Heart right ventricle (tissue), 16 donors: ENCODE results near the gene EME2. TPM values are rescaled to one million over a fixed set of nuclear protein-coding genes. Genes with fewer than 3 reads are reported as not detected.

Experiments
- ATAC-seq, 8 donors: fragments of 200-7000 bp; cut with Tn5 transposase; one replicate each; pipeline ENCODE4 v1.9.1; 2020; ENCODE audit warnings: mild to moderate bottlenecking in 8 of 8, moderate library complexity in 8 of 8, moderate number of reproducible peaks in 1 of 8
- DNase-seq, 2 donors: peaks; one replicate each; pipeline ENCODE4 v3.0.0-alpha.2; 2020
- H3K27ac ChIP-seq, 10 donors: fragments of 200-600 bp; sonication (generic) in 2 of 10; one replicate each; pipeline versions ENCODE4 v1.5.0 to v1.8.0; 2020 to 2022; ENCODE audit warnings: mild to moderate bottlenecking in 3 of 10
- H3K27me3 ChIP-seq, 7 donors: fragments of 200-600 bp; one replicate each; pipeline ENCODE4 v1.8.0; 2021 to 2022; ENCODE audit warnings: mild to moderate bottlenecking in 2 of 7
- H3K36me3 ChIP-seq, 9 donors: fragments of 200-600 bp; sonication (generic) in 1 of 9; one replicate each; pipeline versions ENCODE4 v1.5.0 to v1.8.0; 2020 to 2022; ENCODE audit warnings: mild to moderate bottlenecking in 2 of 9
- H3K4me1 ChIP-seq, 9 donors: fragments of 200-600 bp; sonication (generic) in 1 of 9; one replicate each; pipeline versions ENCODE4 v1.5.0 to v1.8.0; 2020 to 2022; ENCODE audit warnings: mild to moderate bottlenecking in 4 of 9
- H3K4me3 ChIP-seq, 10 donors: fragments of 200-600 bp; sonication (generic) in 2 of 10; one replicate each; pipeline versions ENCODE4 v1.5.0 to v1.8.0; 2020 to 2022; ENCODE audit warnings: mild to moderate bottlenecking in 7 of 10, moderate library complexity in 2 of 10
- H3K9me3 ChIP-seq, 11 donors: fragments of 200-600 bp in 10 of 11; sonication (generic) in 2 of 11; one replicate each; pipeline versions ENCODE4 v1.5.0 to v1.8.0; 2013 to 2022; ENCODE audit warnings: mild to moderate bottlenecking in 2 of 11, control low read depth in 1 of 11, moderate library complexity in 1 of 11
- CTCF ChIP-seq, 9 donors: fragments of 200-600 bp; sonication (generic) in 2 of 9; IDR thresholded peaks; one replicate each; pipeline versions ENCODE4 v1.5.0 to v1.8.0; 2021 to 2022; ENCODE audit warnings: antibody characterized with exemption in 9 of 9, mild to moderate bottlenecking in 5 of 9, moderate library complexity in 1 of 9
- WGBS, 2 donors: extraction: QIAGEN DNeasy Blood & Tissue Kit; methylation state at CpG; one replicate each; pipeline ENCODE4 v1.1.7; 2013; ENCODE audit warnings: inconsistent platforms in 1 of 2; 5-methylcytosine and 5-hydroxymethylcytosine counted together
- intact Hi-C, 10 donors: fragments of 100-400 bp; cut with DNase I; formaldehyde crosslinking; loops; one replicate each; pipeline versions ENCODE4 v1.11.1 to v1.14.2; 2022
- polyA plus RNA-seq, 2 donors: library from polyadenylated mRNA; stranded (reverse); fragments of 200-250 nt; gene quantifications; one replicate each; pipeline ENCODE4 v1.2.3, GENCODE V29; 2013
- total RNA-seq, 10 donors: library from RNA; stranded (reverse); fragmentation: NEBNext Ultra II Directional in 3 of 10; extraction: Animal tissue kit (Norgen Biotek cat#: 25700) in 3 of 10; gene quantifications; one replicate each; pipeline versions ENCODE4 v1.2.1 to v1.2.4, GENCODE V29; 2021 to 2023
- donor health status: Arrhythmogenic right ventricular cardiomyopathy.
- donor health status: ischemic (EF 13 %, LVEDD 7.1; RV severe dilation, severe dysfunction).
- donor health status: healthy with polysubstance abuse.
- donor health status: DM: no; HTN: yes; CAD: no.
- donor health status: DM: no; HTN: no; CAD: no.
- donor health status: ischemic (EF 25% LVEDD 6.9; RV normal size, moderate dysfunction).
- donor health status: ischemic (EF 25% LVEDD 5.7; RV mildly dilated, moderate dysfunction).
- donor health status: healthy.
- donor health status: DM: yes; HTN: yes; CAD: no.
- donor health status: Ischemic cardiomyopathy.
- donor health status: ischemic (EF 35%, LVEDD 5.7; RV mildly dilated, moderate dysfunction).
- donor health status: nonischemic (EF 11% LVEDD 7.7; RV severe dilation, severe dysfunction).
- donor health status: DM: yes; HTN: yes; CAD: no.
- donor health status: PGD.
- donor health status: ischemic (EF 29% LVEDD 5.4; RV normal size, mild dysfunction).
- donor health status: nonischemic (EF 23%, LVEDD 6.1; RV moderate dilation, normal function).

Gene EME2
- total and polyA plus RNA-seq, 12 donors = 3.0 to 17.9 (median 7.3) TPM

GRCh38 chr16:1775006-1775845 lies 2.6 kb downstream of the EME2 start:
- Histone ChIP-seq H3K4me3 (peak overlapping the region in 1 of 10 donors; percentile 97), H3K9me3 (no peaks in the 10 kb centered on the region), H3K4me1 (peaks cover 25 to 47% (median 37%) of the 10 kb centered on the region in 9 donors), H3K27ac (no peak overlapping the region), H3K27me3 (no peaks in the 10 kb centered on the region), H3K36me3 (peaks cover 0 to 55% (median 15%) of the 10 kb centered on the region in 9 donors)
- ATAC-seq (no peak), DNase-seq (peak in 1 of 2 donors; percentile 17)
- 89 to 95% methylated on average over 30 of the region's 30 CpGs for WGBS, 2 donors
- TF ChIP-seq CTCF (IDR thresholded peaks at IDR 0.05) = no peak
- intact Hi-C loops = loop anchor here in 1 of 10 donors (5.0 kb wide), 1 partner anchor 162 kb away; no protein-coding TSS in a partner anchor

GRCh38 chr16:1775846-1776671 lies 3.4 kb downstream of the EME2 start:
- peaks cover 23 to 49% (median 34%) of the 10 kb centered on the region in 9 donors for H3K4me1 ChIP-seq
- 81% methylated on average over 28 of the region's 28 CpGs for WGBS, 2 donors
- no peak overlapping the region for H3K4me3 ChIP-seq
- intact Hi-C loops = loop anchor here in 1 of 10 donors (5.0 kb wide), 1 partner anchor 161 kb away; no protein-coding TSS in a partner anchor
- H3K27me3 ChIP-seq = no peaks in the 10 kb centered on the region
- TF ChIP-seq CTCF (IDR thresholded peaks at IDR 0.05) = no peak
- no peak overlapping the region for H3K27ac ChIP-seq
- H3K9me3 ChIP-seq = no peaks in the 10 kb centered on the region
- DNase-seq = peak in 1 of 2 donors; percentile 17
- H3K36me3 ChIP-seq = peaks cover 0 to 63% (median 15%) of the 10 kb centered on the region in 9 donors
- ATAC-seq = no peak

GRCh38 chr16:1776672-1776955 lies 4.0 kb downstream of the EME2 start:
- no peak for DNase-seq

More at GRCh38 chr16:1776672-1776955, 4.0 kb downstream of the EME2 start:
- ATAC-seq = no peak
- Histone ChIP-seq H3K36me3 (peaks cover 0 to 63% (median 15%) of the 10 kb centered on the region in 9 donors), H3K27ac (no peak overlapping the region), H3K4me1 (peaks cover 27 to 54% (median 39%) of the 10 kb centered on the region in 9 donors), H3K4me3 (no peak overlapping the region), H3K27me3 (no peaks in the 10 kb centered on the region), H3K9me3 (no peaks in the 10 kb centered on the region)
- intact Hi-C loops = loop anchor here in 1 of 10 donors (5.0 kb wide), 1 partner anchor 161 kb away; no protein-coding TSS in a partner anchor
- TF ChIP-seq CTCF (IDR thresholded peaks at IDR 0.05) = no peak
- 79 to 85% methylated on average over 13 of the region's 13 CpGs for WGBS, 2 donors
